H1 (cell line): ENCODE measurements around the gene SLC9A3. TPM values are rescaled to one million over a fixed set of nuclear protein-coding genes. Genes with fewer than 3 reads are reported as not detected.

Source experiments
- CTCF ChIA-PET: fragments of 300-600 bp; sonication (Branson Sonifier 250); formaldehyde crosslinking; loops from one replicate; lab custom pipeline; 2021; ENCODE audit not compliant: partially characterized antibody; lab: Charles Lee
- POLR2A ChIA-PET: fragments of 300-600 bp; sonication (Branson Sonifier 250); formaldehyde crosslinking; loops from one replicate; lab custom pipeline; 2021; ENCODE audit warnings: inconsistent platforms; ENCODE audit not compliant: partially characterized antibody; lab: Charles Lee
- DNase-seq, 2 experiments: peaks; one replicate each; pipeline versions ENCODE4 v3.0.0 to v3.0.0-alpha.2; 2010 to 2022; ENCODE audit warnings: low spot score in 2 of 2, low read depth in 1 of 2, mixed read lengths in 1 of 2
- FAIRE-seq: peaks from 2 replicates; lab custom pipeline; 2011; peaks lifted over from hg19 to GRCh38; lab: Jason Lieb, UNC
- H2AFZ ChIP-seq: 2 replicates; pipeline ENCODE4 v1.8.1; 2012; ENCODE audit warnings: low read length, inconsistent platforms
- H2AK5ac ChIP-seq: 2 replicates; pipeline ENCODE4 v1.6.1; 2013; ENCODE audit warnings: low read depth, low read length
- H2BK120ac ChIP-seq: replicated peaks from 2 replicates; pipeline ENCODE3; 2013; ENCODE audit warnings: low read depth, low read length, inconsistent platforms
- H2BK12ac ChIP-seq: 2 replicates; pipeline ENCODE4 v1.6.1; 2013; ENCODE audit warnings: low read depth, low read length
- H2BK15ac ChIP-seq: 2 replicates; pipeline ENCODE4 v1.6.1; 2013; ENCODE audit warnings: low read length
- H2BK20ac ChIP-seq: 2 replicates; pipeline ENCODE4 v1.6.1; 2013; ENCODE audit warnings: low read length
- H2BK5ac ChIP-seq: 2 replicates; pipeline ENCODE4 v1.6.1; 2013; ENCODE audit warnings: low read depth, low read length
- H3K14ac ChIP-seq: 2 replicates; pipeline ENCODE4 v1.6.1; 2013; ENCODE audit warnings: inconsistent platforms; ENCODE audit not compliant: insufficient read length
- H3K18ac ChIP-seq: 2 replicates; pipeline ENCODE4 v1.6.1; 2013; ENCODE audit warnings: low read length; ENCODE audit errors: extremely low read depth
- H3K23ac ChIP-seq: 2 replicates; pipeline ENCODE4 v1.6.1; 2013; ENCODE audit warnings: inconsistent platforms; ENCODE audit not compliant: insufficient read length
- H3K23me2 ChIP-seq: 2 replicates; pipeline ENCODE4 v1.6.1; 2013; ENCODE audit warnings: low read depth, low read length
- H3K27ac ChIP-seq: 2 replicates; pipeline ENCODE4 v1.6.1; 2011; ENCODE audit warnings: low read depth, low read length, inconsistent platforms
- H3K27me3 ChIP-seq, 4 experiments: replicated peaks in 1 of 4; 1 replicate in 1 of 4; 2 replicates in 3 of 4; pipeline versions ENCODE4 v1.6.1 to v1.8.1; 2011 to 2013; ENCODE audit warnings: low read length in 3 of 4, mild to moderate bottlenecking in 3 of 4, inconsistent platforms in 2 of 4, mixed read lengths in 2 of 4, moderate library complexity in 1 of 4; ENCODE audit not compliant: control insufficient read depth in 3 of 4, insufficient read depth in 3 of 4; ENCODE audit errors: extremely low read depth in 1 of 4
- H3K36me3 ChIP-seq, 4 experiments: 2 replicates each; pipeline versions ENCODE4 v1.6.1 to v1.8.1; 2011 to 2013; ENCODE audit warnings: mild to moderate bottlenecking in 4 of 4, low read length in 3 of 4, moderate library complexity in 2 of 4, control low read depth in 1 of 4, inconsistent platforms in 1 of 4; ENCODE audit not compliant: insufficient read depth in 4 of 4, control insufficient read depth in 2 of 4
- H3K4ac ChIP-seq: replicated peaks from 2 replicates; pipeline ENCODE3; 2013; ENCODE audit warnings: low read length, low read depth, mixed read lengths, inconsistent platforms; ENCODE audit not compliant: insufficient read length
- H3K4me1 ChIP-seq, 4 experiments: replicated peaks in 1 of 4; 1 replicate in 1 of 4; 2 replicates in 3 of 4; pipeline versions ENCODE4 v1.6.1 to v1.8.1; 2011 to 2013; ENCODE audit warnings: low read length in 3 of 4, inconsistent platforms in 2 of 4, mixed read lengths in 1 of 4; ENCODE audit not compliant: insufficient read depth in 4 of 4, control insufficient read depth in 3 of 4
- H3K4me2 ChIP-seq, 2 experiments: 2 replicates each; pipeline versions ENCODE4 v1.6.1 to v1.8.1; 2011 to 2013; ENCODE audit warnings: low read depth in 2 of 2, low read length in 2 of 2, control low read depth in 1 of 2, inconsistent platforms in 1 of 2, mild to moderate bottlenecking in 1 of 2; ENCODE audit not compliant: insufficient read depth in 1 of 2
- H3K4me3 ChIP-seq, 4 experiments: fragments of 200-600, 300-600 bp in 1 of 4; sonication (generic), shearing (Covaris generic), sonication (Bioruptor Twin) in 1 of 4; 2 replicates each; pipeline versions ENCODE4 v1.5.1 to v1.8.1; 2011 to 2016; ENCODE audit warnings: low read length in 4 of 4, low read depth in 3 of 4, control low read depth in 2 of 4, inconsistent platforms in 2 of 4, mild to moderate bottlenecking in 2 of 4, mixed read lengths in 1 of 4, moderate library complexity in 1 of 4; ENCODE audit not compliant: insufficient read depth in 2 of 4; ENCODE audit errors: extremely low read depth in 1 of 4
- H3K56ac ChIP-seq: replicated peaks from 2 replicates; pipeline ENCODE3; 2013; ENCODE audit warnings: low read depth, mild to moderate bottlenecking, mixed read lengths, low read length, inconsistent platforms; ENCODE audit not compliant: insufficient read length
- H3K79me1 ChIP-seq: 2 replicates; pipeline ENCODE4 v1.6.1; 2013; ENCODE audit warnings: low read depth, low read length, control low read depth
- H3K79me2 ChIP-seq, 2 experiments: 2 replicates each; pipeline versions ENCODE4 v1.6.1 to v1.8.1; 2012 to 2013; ENCODE audit warnings: low read length in 2 of 2, mild to moderate bottlenecking in 2 of 2, inconsistent platforms in 1 of 2; ENCODE audit not compliant: insufficient read depth in 2 of 2, control insufficient read depth in 1 of 2
- H3K9ac ChIP-seq, 4 experiments: replicated peaks in 1 of 4; 1 replicate in 1 of 4; 2 replicates in 3 of 4; pipeline versions ENCODE4 v1.6.1 to v1.8.1; 2011 to 2013; ENCODE audit warnings: low read depth in 3 of 4, low read length in 3 of 4, control low read depth in 2 of 4, mild to moderate bottlenecking in 2 of 4, moderate library complexity in 2 of 4, inconsistent platforms in 1 of 4; ENCODE audit errors: extremely low read depth in 1 of 4
- H3K9me3 ChIP-seq, 2 experiments: 2 replicates each; pipeline versions ENCODE4 v1.6.1 to v1.8.1; 2012 to 2013; ENCODE audit warnings: mild to moderate bottlenecking in 2 of 2, moderate library complexity in 2 of 2, control low read depth in 1 of 2, inconsistent platforms in 1 of 2, low read depth in 1 of 2, low read length in 1 of 2, mixed read lengths in 1 of 2; ENCODE audit not compliant: insufficient read depth in 2 of 2
- H4K20me1 ChIP-seq, 2 experiments: replicated peaks in 1 of 2; 2 replicates each; pipeline versions ENCODE3 to v1.8.1; 2011 to 2013; ENCODE audit warnings: inconsistent platforms in 2 of 2, low read length in 2 of 2, mild to moderate bottlenecking in 1 of 2; ENCODE audit not compliant: insufficient read depth in 2 of 2, control insufficient read depth in 1 of 2
- H4K5ac ChIP-seq: 2 replicates; pipeline ENCODE4 v1.6.1; 2013; ENCODE audit warnings: low read length, low read depth, mixed read lengths, inconsistent platforms; ENCODE audit not compliant: insufficient read length
- H4K8ac ChIP-seq: 2 replicates; pipeline ENCODE4 v1.8.0; 2013; ENCODE audit warnings: mild to moderate bottlenecking, moderate library complexity, low read length, inconsistent platforms; ENCODE audit not compliant: insufficient read depth; ENCODE audit errors: extremely low read depth
- H4K91ac ChIP-seq: replicated peaks from 2 replicates; pipeline ENCODE3; 2013; ENCODE audit warnings: low read length, mixed read lengths, inconsistent platforms; ENCODE audit not compliant: insufficient read length
- GABPA ChIP-seq: IDR thresholded peaks from 2 replicates; pipeline ENCODE4 v1.6.1; 2011; ENCODE audit warnings: mild to moderate bottlenecking, low read length, moderate library complexity, borderline replicate concordance; ENCODE audit not compliant: insufficient read depth
- GTF2F1 ChIP-seq: IDR thresholded peaks from 2 replicates; pipeline ENCODE4 v1.6.1; 2012; ENCODE audit warnings: low read depth, low read length, improper control_type of control experiment, borderline replicate concordance
- NRF1 ChIP-seq: IDR thresholded peaks from 2 replicates; pipeline ENCODE4 v1.6.1; 2011; ENCODE audit warnings: mild to moderate bottlenecking, low read depth, low read length, improper control_type of control experiment
- SP2 ChIP-seq: IDR thresholded peaks from 2 replicates; pipeline ENCODE4 v1.6.1; 2012; ENCODE audit warnings: mild to moderate bottlenecking, low read length, inconsistent platforms
- WGBS, 2 experiments: shearing (Covaris generic) in 1 of 2; methylation state at CpG; one replicate each; pipeline versions ENCODE4 v1.1.6 to v1.1.7; 2013 to 2015; ENCODE audit warnings: low lambda C conversion rate in 2 of 2, mixed read lengths in 2 of 2, inconsistent platforms in 1 of 2, low coverage in 1 of 2, missing lambda C conversion rate in 1 of 2; ENCODE audit not compliant: insufficient replicate concordance in 2 of 2, insufficient coverage in 1 of 2, insufficient read length in 1 of 2; ENCODE audit errors: extremely low coverage in 1 of 2, missing lambda C conversion rate in 1 of 2; 5-methylcytosine and 5-hydroxymethylcytosine counted together
- polyA plus RNA-seq, 7 experiments: library from polyadenylated mRNA; depleted of rRNA in 3 of 7; stranded (reverse) in 5 of 7; unstranded in 2 of 7; fragments of >200 nt in 5 of 7; fragments of 200-250 nt in 2 of 7; gene quantifications; 1 replicate in 5 of 7; 2 replicates in 1 of 7; 4 replicates in 1 of 7; pipeline versions ENCODE4 v1.2.1 to v1.2.3, GENCODE V29; 2011 to 2013; ENCODE audit warnings: missing spikeins in 2 of 7, mixed read lengths in 2 of 7
- total RNA-seq: library from RNA; stranded (reverse); fragmentation: NEBNext Ultra II Directional; extraction: Animal tissue kit (Norgen Biotek cat#: 25700); gene quantifications from 2 replicates; pipeline ENCODE4 v1.2.1, GENCODE V29; 2021

Gene SLC9A3
- total and polyA plus RNA-seq, 2 of the 8 experiments (the other 6 are each of a cell fraction or from before 2014, with no cell fraction given): 0.95 to 1.0 TPM

- Histone ChIP-seq H3K36me3 (no peaks in the 10 kb centered on the region), H3K79me2 (no peaks in the 10 kb centered on the region), H3K4me2 (no peak overlapping the region), H3K23ac (no peak overlapping the region), H3K9me3 (no peaks in the 10 kb centered on the region), H3K18ac (no peak overlapping the region; the same call in none of the 2 replicates), H2BK5ac (no peak overlapping the region), H3K27ac (no peak overlapping the region), H2AK5ac (no peak overlapping the region), H3K14ac (no peak overlapping the region), H4K5ac (no peak overlapping the region), H3K56ac (no peak overlapping the region), H4K91ac (no peak overlapping the region), H2BK12ac (0 out of 2 replicates have a peak overlapping the region, but pooled peaks have one; percentile 17), H3K23me2 (0 out of 2 replicates have a peak, but pooled peaks cover 1% of the 10 kb centered on the region), H3K4ac (no peak overlapping the region), H2BK120ac (no peak overlapping the region), H4K8ac (no peak overlapping the region), H3K4me1 (peaks cover 0 to 21% (median 5%) of the 10 kb centered on the region in 4 experiments; a peak in 4 of 7 replicates), H2AFZ (no peak overlapping the region), H2BK20ac (no peak overlapping the region), H3K79me1 (no peaks in the 10 kb centered on the region), H2BK15ac (no peak overlapping the region), H3K4me3 (no peak overlapping the region), H4K20me1 (no peaks in the 10 kb centered on the region), H3K27me3 (peaks cover 0 to 28% (median 19%) of the 10 kb centered on the region in 4 experiments; a peak in 6 of 7 replicates), H3K9ac (no peak overlapping the region)
- TF ChIP-seq GTF2F1: no peak
- TF ChIP-seq GABPA: peak; percentile 13; the same call in 1 of the 2 replicates
- no peak for TF ChIP-seq SP2
- TF ChIP-seq NRF1: no peak
- ChIA-PET CTCF (interaction anchor here (1.3 kb wide), 1 partner anchor 11 kb away, joined by 3 read pairs; no protein-coding TSS in a partner anchor), POLR2A (interaction anchor here (0.8 to 1.2 kb wide), 2 partner anchors 17 to 42 kb away, joined by 3 read pairs; no protein-coding TSS in a partner anchor)
- DNase-seq: no peak
- no peak for FAIRE-seq
- WGBS, 2 experiments: 92% methylated on average over 38 of the region's 52 CpGs; no CpG with 5 or more reads in 1 of the 2 experiments
Observed at GRCh38 chr5:491119-491855, 33.0 kb downstream of the SLC9A3 start.
